OCI-LY7 (cell line): ENCODE measurements around the gene TESK1.

Experiments
- EZH2phosphoT487 ChIP-seq: fragments of 200-600 bp; sonication (generic); IDR thresholded peaks from 2 replicates; pipeline ENCODE4 v1.6.1; 2018; ENCODE audit warnings: low read depth, borderline replicate concordance, mild to moderate bottlenecking, mixed run types, antibody characterized with exemption, low read length, moderate library complexity, mixed read lengths
- TF ChIP-seq, protein P1 (sequence below): fragments of 200-600 bp; sonication (generic); conservative IDR thresholded peaks from 2 replicates; pipeline ENCODE4 v1.5.1; 2014; ENCODE audit warnings: mild to moderate bottlenecking, antibody characterized with exemption, low read length, moderate library complexity, mixed read lengths

DNA sequence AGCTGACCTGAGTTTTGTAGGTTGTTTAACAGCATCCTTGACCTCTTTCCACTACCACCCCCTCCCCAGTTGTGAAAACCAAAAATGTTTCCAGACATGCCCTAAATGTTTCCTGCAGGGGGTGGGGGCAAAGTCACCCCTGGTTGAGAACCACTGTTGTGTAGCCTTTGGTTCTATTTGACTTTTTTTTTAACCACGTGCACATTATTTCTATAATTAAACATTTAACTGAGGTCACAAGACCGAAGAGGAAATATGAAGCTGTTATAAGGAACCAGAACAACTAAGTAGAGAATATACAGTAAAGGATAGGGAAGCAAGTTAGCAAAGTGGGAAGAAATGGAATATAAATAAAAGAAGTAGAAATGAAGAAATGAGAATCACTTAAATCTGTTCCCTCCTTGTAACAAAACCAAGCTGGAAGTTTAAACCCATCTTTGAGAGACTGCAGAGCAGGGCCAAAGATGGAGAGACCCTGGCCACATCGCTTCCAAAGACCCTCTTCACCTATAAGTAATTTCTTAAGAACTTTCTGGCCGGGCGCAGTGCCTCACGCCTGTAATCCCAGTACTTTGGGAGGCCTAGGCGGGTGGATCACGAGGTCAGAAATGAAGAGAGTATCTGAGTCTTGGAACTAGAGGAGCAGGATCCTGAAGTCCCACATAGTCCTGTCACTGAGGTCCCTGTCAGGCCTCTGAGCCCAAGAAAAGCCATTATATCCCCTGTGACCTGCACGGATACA, 31.2 kb downstream of the TESK1 start:
- TF ChIP-seq, protein P1, sequence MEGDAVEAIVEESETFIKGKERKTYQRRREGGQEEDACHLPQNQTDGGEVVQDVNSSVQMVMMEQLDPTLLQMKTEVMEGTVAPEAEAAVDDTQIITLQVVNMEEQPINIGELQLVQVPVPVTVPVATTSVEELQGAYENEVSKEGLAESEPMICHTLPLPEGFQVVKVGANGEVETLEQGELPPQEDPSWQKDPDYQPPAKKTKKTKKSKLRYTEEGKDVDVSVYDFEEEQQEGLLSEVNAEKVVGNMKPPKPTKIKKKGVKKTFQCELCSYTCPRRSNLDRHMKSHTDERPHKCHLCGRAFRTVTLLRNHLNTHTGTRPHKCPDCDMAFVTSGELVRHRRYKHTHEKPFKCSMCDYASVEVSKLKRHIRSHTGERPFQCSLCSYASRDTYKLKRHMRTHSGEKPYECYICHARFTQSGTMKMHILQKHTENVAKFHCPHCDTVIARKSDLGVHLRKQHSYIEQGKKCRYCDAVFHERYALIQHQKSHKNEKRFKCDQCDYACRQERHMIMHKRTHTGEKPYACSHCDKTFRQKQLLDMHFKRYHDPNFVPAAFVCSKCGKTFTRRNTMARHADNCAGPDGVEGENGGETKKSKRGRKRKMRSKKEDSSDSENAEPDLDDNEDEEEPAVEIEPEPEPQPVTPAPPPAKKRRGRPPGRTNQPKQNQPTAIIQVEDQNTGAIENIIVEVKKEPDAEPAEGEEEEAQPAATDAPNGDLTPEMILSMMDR: no peak
- no peak for TF ChIP-seq EZH2phosphoT487
